CD14-positive monocyte (primary cell): Measurements from ENCODE around the gene CRYZ. TPM values are rescaled to one million over a fixed set of nuclear protein-coding genes. Genes with fewer than 3 reads are reported as not detected.
A peak's percentile ranks its signal among the peaks of the same experiment; 100 is the strongest.

Experiments used
- DNase-seq, 3 donors: peaks; one replicate each; pipeline ENCODE4 v3.0.0-alpha.2; 2011 to 2022
- H2AFZ ChIP-seq: 2 replicates; pipeline ENCODE4 v1.6.0; 2012; ENCODE audit warnings: mild to moderate bottlenecking, low read depth, low read length, inconsistent platforms; ENCODE audit not compliant: insufficient read depth, poor library complexity, severe bottlenecking
- H3K27ac ChIP-seq, 2 donors: 1 replicate in 1 of 2; 2 replicates in 1 of 2; pipeline ENCODE4 v1.5.1; 2012 to 2013; ENCODE audit warnings: low read length in 2 of 2, control low read depth in 1 of 2, inconsistent platforms in 1 of 2, low read depth in 1 of 2, mild to moderate bottlenecking in 1 of 2
- H3K27me3 ChIP-seq, 2 donors: one replicate each; pipeline versions ENCODE4 v1.6.0 to v1.6.1; 2011 to 2013; ENCODE audit warnings: low read length in 2 of 2; ENCODE audit not compliant: control insufficient read depth in 2 of 2, insufficient read depth in 2 of 2
- H3K36me3 ChIP-seq, 2 donors: replicated peaks in 1 of 2; 1 replicate in 1 of 2; 2 replicates in 1 of 2; pipeline versions ENCODE4 v1.5.1 to v1.6.1; 2012 to 2013; ENCODE audit warnings: low read length in 2 of 2, control low read depth in 1 of 2, inconsistent platforms in 1 of 2, mild to moderate bottlenecking in 1 of 2; ENCODE audit not compliant: insufficient read depth in 2 of 2, control insufficient read depth in 1 of 2
- H3K4me1 ChIP-seq, 2 donors: 1 replicate in 1 of 2; 2 replicates in 1 of 2; pipeline versions ENCODE4 v1.5.1 to v1.6.1; 2012 to 2013; ENCODE audit warnings: low read length in 2 of 2, control low read depth in 1 of 2, inconsistent platforms in 1 of 2, mild to moderate bottlenecking in 1 of 2, moderate library complexity in 1 of 2; ENCODE audit not compliant: insufficient read depth in 2 of 2, control insufficient read depth in 1 of 2
- H3K4me2 ChIP-seq: replicated peaks from 2 replicates; pipeline ENCODE3; 2012; ENCODE audit warnings: low read length, moderate library complexity, mild to moderate bottlenecking; ENCODE audit not compliant: poor library complexity, severe bottlenecking; ENCODE audit errors: extremely low read depth
- H3K4me3 ChIP-seq, 3 experiments: fragments of 200-600 bp in 1 of 3; sonication (generic) in 1 of 3; replicated peaks in 1 of 3; 1 replicate in 2 of 3; 2 replicates in 1 of 3; pipeline ENCODE4 v1.5.1; 2011 to 2013; ENCODE audit warnings: low read length in 3 of 3, mild to moderate bottlenecking in 3 of 3, control low read depth in 2 of 3, low read depth in 2 of 3, inconsistent platforms in 1 of 3, moderate library complexity in 1 of 3
- H3K79me2 ChIP-seq: 2 replicates; pipeline ENCODE4 v1.6.0; 2012; ENCODE audit warnings: mild to moderate bottlenecking, control low read depth, inconsistent platforms, low read length, moderate library complexity; ENCODE audit not compliant: insufficient read depth
- H3K9ac ChIP-seq: 2 replicates; pipeline ENCODE4 v1.6.0; 2017; ENCODE audit warnings: low read length, mild to moderate bottlenecking; ENCODE audit not compliant: insufficient read depth, poor library complexity, severe bottlenecking
- H3K9me3 ChIP-seq, 2 donors: replicated peaks in 1 of 2; 1 replicate in 1 of 2; 2 replicates in 1 of 2; pipeline versions ENCODE4 v1.5.1 to v1.6.1; 2012 to 2013; ENCODE audit warnings: low read length in 2 of 2, control low read depth in 1 of 2; ENCODE audit not compliant: control insufficient read depth in 1 of 2, insufficient read depth in 1 of 2
- H4K20me1 ChIP-seq: 2 replicates; pipeline ENCODE4 v1.6.0; 2012; ENCODE audit warnings: mild to moderate bottlenecking, low read length, control low read depth, moderate library complexity; ENCODE audit not compliant: insufficient read depth
- H3K27ac Mint-ChIP-seq, 7 donors: one replicate each; pipeline ENCODE4 v1.8.0; 2020; ENCODE audit warnings: mild to moderate bottlenecking in 7 of 7, mixed read lengths in 7 of 7, moderate library complexity in 6 of 7, inconsistent platforms in 2 of 7
- H3K27me3 Mint-ChIP-seq, 3 donors: one replicate each; pipeline ENCODE4 v1.8.0; 2021 to 2022; ENCODE audit warnings: low read depth in 3 of 3, mild to moderate bottlenecking in 3 of 3, mixed read lengths in 3 of 3, moderate library complexity in 3 of 3, inconsistent platforms in 1 of 3
- H3K36me3 Mint-ChIP-seq, 2 donors: one replicate each; pipeline ENCODE4 v1.8.0; 2020; ENCODE audit warnings: mixed read lengths in 2 of 2, inconsistent platforms in 1 of 2, mild to moderate bottlenecking in 1 of 2
- H3K4me1 Mint-ChIP-seq: one replicate; pipeline ENCODE4 v1.8.0; 2020; ENCODE audit warnings: mild to moderate bottlenecking, mixed read lengths
- H3K4me3 Mint-ChIP-seq, 2 donors: one replicate each; pipeline ENCODE4 v1.8.0; 2020; ENCODE audit warnings: mild to moderate bottlenecking in 2 of 2, mixed read lengths in 2 of 2, moderate library complexity in 1 of 2
- H3K9me3 Mint-ChIP-seq, 7 donors: one replicate each; pipeline ENCODE4 v1.8.0; 2020 to 2022; ENCODE audit warnings: mixed read lengths in 7 of 7, mild to moderate bottlenecking in 6 of 7, moderate library complexity in 6 of 7, inconsistent platforms in 2 of 7
- CTCF ChIP-seq: fragments of 200-600 bp; IDR thresholded peaks from one replicate; pipeline ENCODE4 v1.8.0; 2022; ENCODE audit warnings: antibody characterized with exemption, mild to moderate bottlenecking
- WGBS: methylation state at CpG from one replicate; pipeline ENCODE4 v1.1.5; 2013; ENCODE audit warnings: missing lambda C conversion rate; ENCODE audit not compliant: insufficient coverage; 5-methylcytosine and 5-hydroxymethylcytosine counted together
- intact Hi-C, 2 donors: fragments of 100-400 bp; cut with micrococcal nuclease; formaldehyde crosslinking; loops; one replicate each; pipeline versions ENCODE4 v1.15.0 to v1.15.1; 2023
- polyA minus RNA-seq: library from RNA; depleted of rRNA, polyadenylated mRNA; stranded (reverse); fragments of >200 nt; gene quantifications from 2 replicates; pipeline ENCODE4 v1.2.3, GENCODE V29; 2012
- polyA plus RNA-seq, 3 donors: library from polyadenylated mRNA; depleted of rRNA in 1 of 3; unstranded in 2 of 3; stranded (reverse) in 1 of 3; fragments of 300-500 nt in 2 of 3; fragments of >200 nt in 1 of 3; fragmentation: Illumina TruSeq in 2 of 3; gene quantifications; 1 replicate in 2 of 3; 2 replicates in 1 of 3; pipeline ENCODE4 v1.2.3, GENCODE V29; 2012 to 2021
- total RNA-seq, 12 experiments: library from RNA in 1 of 12; stranded (reverse) in 1 of 12; fragments of 120-200 nt in 1 of 12; gene quantifications; one replicate each; pipeline ENCODE4 v1.2.4 and lab custom pipeline; 2013 to 2026; ENCODE audit warnings: mixed read lengths in 6 of 12, inconsistent platforms in 1 of 12

Gene CRYZ
- 13.2 TPM for total RNA-seq (2013)
- polyA plus RNA-seq (10 to 100 TPM in 1 of 3 donors, 1 to 10 TPM in 2; 1.6 to 16.4 (median 6.1) TPM), polyA minus RNA-seq (0.69 and 2.9 TPM in 2 replicates), total RNA-seq (lab: John Stamatoyannopoulos, UW) (0.06 to 7.5 (median 2.8) reads per million in 11 experiments)

- TF ChIP-seq CTCF: no peak
- DNase-seq: peak; percentile 75 to 78 (median 76)
- Histone ChIP-seq H3K4me2 (peak within 1 kb of the TSS; percentile 88), H3K79me2 (peaks cover 8% of the 10 kb centered on the region), H2AFZ (peak within 1 kb of the TSS; percentile 96), H3K36me3 (peaks cover 16% of the 10 kb centered on the region in 2 donors), H3K9ac (peak within 1 kb of the TSS; percentile 77), H3K4me3 (peak within 1 kb of the TSS; percentile 69 to 96 (median 90)), H3K9me3 (peaks cover 0 to 3% of the 10 kb centered on the region in 2 donors), H3K27me3 (no peaks in the 10 kb centered on the region), H3K27ac (peak within 1 kb of the TSS; percentile 76 to 91), H3K4me1 (peaks cover 9 to 23% of the 10 kb centered on the region in 2 donors), H4K20me1 (no peaks in the 10 kb centered on the region)
- Mint-ChIP-seq H3K27me3 (peaks cover 0 to 2% (median 0%) of the 10 kb centered on the region in 3 donors), H3K27ac (peak within 1 kb of the TSS; percentile 92 to 99 (median 96)), H3K4me1 (peaks cover 15% of the 10 kb centered on the region), H3K9me3 (peaks cover 0 to 4% (median 2%) of the 10 kb centered on the region in 7 donors), H3K4me3 (peak within 1 kb of the TSS; percentile 99 to 100), H3K36me3 (peaks cover 16 to 20% of the 10 kb centered on the region in 2 donors)
- intact Hi-C loops: no loop called here
- under 1% methylated on average over 28 of the region's 30 CpGs for WGBS
Observed at GRCh38 chr1:74732960-74733603, at the start of gene CRYZ, which contains the start of gene TYW3. TSS of gene CRYZ (minus strand) at chr1:74733050. CDS start at chr1:74724821, 8,229 bp downstream. TSS of gene TYW3 (plus strand) at chr1:74733152. CDS start at chr1:74733245, 93 bp downstream.

- intact Hi-C loops: no loop called here
- no peaks in the 10 kb centered on the region for H3K4me1 Mint-ChIP-seq
- H3K4me1 ChIP-seq: no peaks in the 10 kb centered on the region
- no CpG with 5 or more reads among the region's 2 CpGs for WGBS
- no peak overlapping the region for H3K27ac ChIP-seq
- H3K4me3 ChIP-seq: no peak overlapping the region
- H3K9me3 ChIP-seq: no peaks in the 10 kb centered on the region
- no peaks in the 10 kb centered on the region for H3K36me3 ChIP-seq
- no peak for DNase-seq
- no peaks in the 10 kb centered on the region for H3K9me3 Mint-ChIP-seq
- H3K36me3 Mint-ChIP-seq: no peaks in the 10 kb centered on the region
- no peaks in the 10 kb centered on the region for H3K79me2 ChIP-seq
- no peak overlapping the region for H3K27ac Mint-ChIP-seq
- H3K27me3 Mint-ChIP-seq: peaks cover 0 to 3% (median 2%) of the 10 kb centered on the region in 3 donors
- peaks cover 2% of the 10 kb centered on the region in 2 donors for H3K27me3 ChIP-seq
- H3K9ac ChIP-seq: no peak overlapping the region
- H4K20me1 ChIP-seq: no peaks in the 10 kb centered on the region
- H3K4me2 ChIP-seq: no peak overlapping the region
- no peak overlapping the region for H3K4me3 Mint-ChIP-seq
- no peak overlapping the region for H2AFZ ChIP-seq
- no peak for TF ChIP-seq CTCF
Observed at GRCh38 chr1:74780594-74780993, 47.7 kb upstream of the CRYZ start.
